Measurements from ENCODE around the gene CPEB3.

GRCh38 chr10:92222603-92223262 lies 68.1 kb downstream of the CPEB3 start:
- TF ChIP-seq POLR2A (IDR thresholded peaks at IDR 0.05; ENCODE audit: low read depth, low read length) = no peak
- TF ChIP-seq TAF1 (IDR thresholded peaks at IDR 0.05; ENCODE audit: low read depth, low read length) = no peak

Measured in GM12891 (cell line).